ENCODE data around the gene SLC8B1.

DNA sequence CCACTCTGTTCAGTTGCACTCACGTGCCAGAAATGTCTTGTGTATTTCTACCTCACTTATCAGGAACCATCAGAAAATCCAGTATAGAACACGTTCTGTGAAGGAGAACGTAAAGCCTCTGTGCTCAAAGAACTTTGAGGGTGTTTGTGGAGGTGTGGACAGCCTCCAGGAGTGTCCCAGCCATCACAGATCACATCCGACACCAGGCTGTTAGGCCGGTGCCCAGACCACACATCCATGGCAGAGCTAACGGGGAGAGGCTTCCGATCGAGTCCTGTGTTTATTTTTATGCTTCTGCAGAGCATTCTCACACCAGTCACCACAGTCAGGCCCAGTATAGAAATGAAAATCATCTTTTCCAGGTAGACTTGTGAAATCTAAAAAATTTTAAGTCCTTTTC is 60.1 kb downstream of the SLC8B1 start:
- no peak for TF ChIP-seq POLR2A (IDR thresholded peaks at IDR 0.05; ENCODE audit: low read length)
- no peak for TF ChIP-seq GATA1 (IDR thresholded peaks at IDR 0.05; ENCODE audit: low read depth, low read length)
